ENCODE results near the gene CCP110. TPM values are rescaled to one million over a fixed set of nuclear protein-coding genes. Genes with fewer than 3 reads are reported as not detected.
A peak's percentile ranks its signal among the peaks of the same experiment; 100 is the strongest.

The CCP110 gene
- polyA plus RNA-seq, 1 experiment: 2.6 TPM

- CTCF ChIA-PET: interaction anchor here (1.4 kb wide), 1 partner anchor 320 kb away, joined by 3 read pairs; no protein-coding TSS in a partner anchor
Measured at GRCh38 chr16:19499006-19499405, 24.7 kb upstream of the CCP110 start.

GRCh38 chr16:19499481-19499880, 24.3 kb upstream of the CCP110 start:
- Histone ChIP-seq H3K27me3 (ENCODE audit: control insufficient read depth, insufficient read depth, low read length) (no peaks in the 10 kb centered on the region), H3K36me3 (ENCODE audit: control insufficient read depth, insufficient read depth, low read length) (peaks cover 6% of the 10 kb centered on the region; the same call in 1 of the 2 replicates), H3K4me3 (ENCODE audit: low read depth, low read length) (no peak overlapping the region)
- no peak for DNase-seq (ENCODE audit: low read depth)
- CTCF ChIA-PET: interaction anchor here (1.4 kb wide), 1 partner anchor 320 kb away, joined by 3 read pairs; no protein-coding TSS in a partner anchor
- POLR2A ChIA-PET: no interaction called here
- TF ChIP-seq, protein P1, sequence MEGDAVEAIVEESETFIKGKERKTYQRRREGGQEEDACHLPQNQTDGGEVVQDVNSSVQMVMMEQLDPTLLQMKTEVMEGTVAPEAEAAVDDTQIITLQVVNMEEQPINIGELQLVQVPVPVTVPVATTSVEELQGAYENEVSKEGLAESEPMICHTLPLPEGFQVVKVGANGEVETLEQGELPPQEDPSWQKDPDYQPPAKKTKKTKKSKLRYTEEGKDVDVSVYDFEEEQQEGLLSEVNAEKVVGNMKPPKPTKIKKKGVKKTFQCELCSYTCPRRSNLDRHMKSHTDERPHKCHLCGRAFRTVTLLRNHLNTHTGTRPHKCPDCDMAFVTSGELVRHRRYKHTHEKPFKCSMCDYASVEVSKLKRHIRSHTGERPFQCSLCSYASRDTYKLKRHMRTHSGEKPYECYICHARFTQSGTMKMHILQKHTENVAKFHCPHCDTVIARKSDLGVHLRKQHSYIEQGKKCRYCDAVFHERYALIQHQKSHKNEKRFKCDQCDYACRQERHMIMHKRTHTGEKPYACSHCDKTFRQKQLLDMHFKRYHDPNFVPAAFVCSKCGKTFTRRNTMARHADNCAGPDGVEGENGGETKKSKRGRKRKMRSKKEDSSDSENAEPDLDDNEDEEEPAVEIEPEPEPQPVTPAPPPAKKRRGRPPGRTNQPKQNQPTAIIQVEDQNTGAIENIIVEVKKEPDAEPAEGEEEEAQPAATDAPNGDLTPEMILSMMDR (IDR thresholded peaks at IDR 0.05; ENCODE audit: insufficient read depth, low read depth, low read length): no peak

More at GRCh38 chr16:19499006-19499405, 24.7 kb upstream of the CCP110 start:
- TF ChIP-seq, protein P1 (IDR thresholded peaks at IDR 0.05; ENCODE audit: insufficient read depth, low read depth, low read length): no peak
- Histone ChIP-seq H3K27me3 (ENCODE audit: control insufficient read depth, insufficient read depth, low read length) (no peaks in the 10 kb centered on the region), H3K36me3 (ENCODE audit: control insufficient read depth, insufficient read depth, low read length) (peaks cover 6% of the 10 kb centered on the region; the same call in 1 of the 2 replicates), H3K4me3 (ENCODE audit: low read depth, low read length) (no peak overlapping the region)
- POLR2A ChIA-PET: no interaction called here
- no peak for DNase-seq (ENCODE audit: low read depth)

- TF ChIP-seq, protein P1 (IDR thresholded peaks at IDR 0.05; ENCODE audit: insufficient read depth, low read depth, low read length): peak; percentile 82
- peaks cover 6% of the 10 kb centered on the region; the same call in 1 of the 2 replicates for H3K36me3 ChIP-seq (ENCODE audit: control insufficient read depth, insufficient read depth, low read length)
- no peak overlapping the region for H3K4me3 ChIP-seq (ENCODE audit: low read depth, low read length)
- DNase-seq (ENCODE audit: low read depth): no peak
- H3K27me3 ChIP-seq (ENCODE audit: control insufficient read depth, insufficient read depth, low read length): no peaks in the 10 kb centered on the region
- CTCF ChIA-PET: interaction anchor here (0.5 to 3.6 kb wide), 14 partner anchors 10 to 519 kb away, joined by 3 to 28 read pairs (median 4); partner anchors contain the start of genes CCP110, GDE1, TMC7 and VPS35L
- POLR2A ChIA-PET: interaction anchor here (0.6 kb wide), 1 partner anchor 11 kb away, joined by 5 read pairs; no protein-coding TSS in a partner anchor
Measured at GRCh38 chr16:19502395-19503131, 21.2 kb upstream of the CCP110 start.

DNA sequence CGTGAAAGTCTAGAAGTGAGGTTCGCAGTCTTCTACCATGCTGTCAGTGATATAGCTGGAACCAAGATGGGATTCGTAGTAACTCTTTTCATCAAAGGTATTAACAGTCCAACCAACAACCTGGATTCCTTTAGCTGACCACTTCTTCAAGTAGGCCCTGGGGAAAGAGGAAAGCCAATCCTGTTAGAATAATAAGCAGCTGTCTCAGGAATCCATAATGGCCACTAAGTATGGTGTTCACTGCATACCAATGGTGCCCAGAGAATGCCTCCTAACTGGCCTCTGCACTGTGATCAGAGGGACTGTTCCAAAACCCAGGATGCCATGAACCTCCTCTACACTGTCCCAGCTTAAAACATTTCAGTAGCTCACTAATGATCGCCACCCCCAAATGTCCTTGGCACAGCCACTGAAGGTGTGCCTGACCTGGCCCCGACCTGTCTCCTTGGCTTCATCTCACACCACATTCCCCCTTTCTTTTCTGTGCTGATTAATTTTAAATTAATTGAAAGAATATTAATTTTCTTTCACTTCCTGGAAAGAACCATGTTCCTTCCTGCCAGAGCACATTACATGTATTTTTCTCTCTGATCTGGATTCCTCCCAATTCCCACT, 20.2 kb upstream of the CCP110 start:
- TF ChIP-seq, protein P1 (IDR thresholded peaks at IDR 0.05; ENCODE audit: insufficient read depth, low read depth, low read length): no peak
- Histone ChIP-seq H3K27me3 (ENCODE audit: control insufficient read depth, insufficient read depth, low read length) (no peaks in the 10 kb centered on the region), H3K36me3 (ENCODE audit: control insufficient read depth, insufficient read depth, low read length) (peaks cover 6% of the 10 kb centered on the region; the same call in 1 of the 2 replicates), H3K4me3 (ENCODE audit: low read depth, low read length) (no peak overlapping the region)
- ChIA-PET CTCF (interaction anchor here (0.7 to 3.6 kb wide), 8 partner anchors 11 to 418 kb away, joined by 3 to 28 read pairs (median 6); no protein-coding TSS in a partner anchor), POLR2A (no interaction called here)
- no peak for DNase-seq (ENCODE audit: low read depth)
